Esophagus muscularis mucosa (tissue), 3 donors: ENCODE measurements around the gene PLSCR2.

Experiments
- CTCF ChIP-seq, 3 experiments: fragments of 200-600 bp in 2 of 3; fragments of 450-650 bp in 1 of 3; sonication (generic) in 2 of 3; IDR thresholded peaks; one replicate each; pipeline ENCODE4 v1.5.1; 2017 to 2019; ENCODE audit warnings: antibody characterized with exemption in 3 of 3, mild to moderate bottlenecking in 2 of 3, moderate library complexity in 1 of 3
- POLR2A ChIP-seq: fragments of 450-650 bp; IDR thresholded peaks from one replicate; pipeline ENCODE4 v1.6.1; 2017; ENCODE audit warnings: antibody characterized with exemption, moderate library complexity, mild to moderate bottlenecking, low read depth

GRCh38 chr3:146432066-146432465 lies 37.3 kb downstream of the PLSCR2 start:
- TF ChIP-seq CTCF (IDR thresholded peaks at IDR 0.05), result no peak
- no peak for TF ChIP-seq POLR2A
